Hindlimb muscle (tissue), 1 donor: ENCODE data around the gene C3orf22. TPM values are rescaled to one million over a fixed set of nuclear protein-coding genes. Genes with fewer than 3 reads are reported as not detected.
"Not testable (repeated sequence)": the region's sequence is repeated elsewhere in the genome, so short reads cannot be mapped to it uniquely, and the experiment has no call there.

Experiments
- DNase-seq: peaks from one replicate; pipeline ENCODE4 v3.0.0-alpha.2; 2013
- polyA plus RNA-seq: library from polyadenylated mRNA; unstranded; fragments of 120-200 nt; gene quantifications from one replicate; pipeline ENCODE4 v1.2.1, GENCODE V29; 2013; ENCODE audit not compliant: insufficient read length

C3orf22 gene
- not detected for polyA plus RNA-seq

- DNase-seq, result no peak
These were observed at the start of gene C3orf22 for GRCh38 chr3:126558336-126559071. Gene C3orf22 (minus strand): TSS chr3:126558932. CDS start chr3:126553390, 5,542 bp downstream.

GRCh38 chr3:126607214-126607908, 48.6 kb upstream of the C3orf22 start:
- DNase-seq, result no peak

- DNase-seq, result no peak
These were observed 47.3 kb upstream of the C3orf22 start for GRCh38 chr3:126606001-126606400.

GRCh38 chr3:126604691-126605090, 46.0 kb upstream of the C3orf22 start:
- no peak for DNase-seq

- no peak for DNase-seq
These were observed 40.4 kb upstream of the C3orf22 start for GRCh38 chr3:126599101-126599500.

GRCh38 chr3:126595479-126595878, 36.7 kb upstream of the C3orf22 start:
- not testable (repeated sequence) for DNase-seq

- DNase-seq, result not testable (repeated sequence)
These were observed 32.8 kb upstream of the C3orf22 start for GRCh38 chr3:126591515-126591914.

- DNase-seq, result no peak
These were observed 23.6 kb upstream of the C3orf22 start for GRCh38 chr3:126582311-126582710.

GRCh38 chr3:126581569-126581968, 22.8 kb upstream of the C3orf22 start:
- no peak for DNase-seq

GRCh38 chr3:126580746-126581145, 22.0 kb upstream of the C3orf22 start:
- no peak for DNase-seq

GRCh38 chr3:126578702-126579101, 20.0 kb upstream of the C3orf22 start:
- DNase-seq, result no peak

GRCh38 chr3:126577261-126577660, 18.5 kb upstream of the C3orf22 start:
- DNase-seq, result no peak

GRCh38 chr3:126573492-126574117, 14.9 kb upstream of the C3orf22 start:
- no peak for DNase-seq

- DNase-seq, result no peak
These were observed 12.3 kb upstream of the C3orf22 start for GRCh38 chr3:126571078-126571477.

GRCh38 chr3:126570103-126570541, 11.4 kb upstream of the C3orf22 start:
- no peak for DNase-seq

GRCh38 chr3:126569390-126569975, 10.8 kb upstream of the C3orf22 start:
- DNase-seq, result no peak

GRCh38 chr3:126568776-126569342, 10.1 kb upstream of the C3orf22 start:
- DNase-seq, result no peak

GRCh38 chr3:126567696-126568438, 9.1 kb upstream of the C3orf22 start:
- DNase-seq, result no peak

- DNase-seq, result no peak
These were observed 4.1 kb upstream of the C3orf22 start for GRCh38 chr3:126562737-126563276.

GRCh38 chr3:126557761-126558160, 971 bp downstream of the C3orf22 start:
- no peak for DNase-seq

GRCh38 chr3:126557415-126557745, 1.4 kb downstream of the C3orf22 start:
- no peak for DNase-seq
